Parathyroid adenoma (tissue), 2 donors: ENCODE results near the gene APLP2.
A peak's percentile ranks its signal among the peaks of the same experiment; 100 is the strongest.

Experiments used
- H2AFZ ChIP-seq: fragments of 300-600 bp; sonication (generic); one replicate; pipeline ENCODE4 v1.7.0; 2017; ENCODE audit warnings: antibody characterized with exemption, mild to moderate bottlenecking
- H3K27ac ChIP-seq: fragments of 300-600 bp; sonication (generic); one replicate; pipeline ENCODE4 v1.7.0; 2017
- H3K27me3 ChIP-seq: fragments of 300-600 bp; sonication (generic); one replicate; pipeline ENCODE4 v1.7.0; 2017; ENCODE audit warnings: low read length; ENCODE audit not compliant: control insufficient read depth, insufficient read depth
- H3K36me3 ChIP-seq: fragments of 300-600 bp; sonication (generic); one replicate; pipeline ENCODE4 v1.7.0; 2017; ENCODE audit warnings: low read length; ENCODE audit not compliant: control insufficient read depth, insufficient read depth
- H3K4me1 ChIP-seq: fragments of 300-600 bp; sonication (generic); one replicate; pipeline ENCODE4 v1.7.0; 2017; ENCODE audit warnings: control low read depth
- H3K4me2 ChIP-seq: fragments of 300-600 bp; sonication (generic); one replicate; pipeline ENCODE4 v1.7.0; 2017; ENCODE audit warnings: low read length
- H3K4me3 ChIP-seq: fragments of 300-600 bp; sonication (generic); one replicate; pipeline ENCODE4 v1.7.0; 2017; ENCODE audit warnings: low read depth, low read length
- H3K79me2 ChIP-seq: fragments of 300-600 bp; sonication (generic); one replicate; pipeline ENCODE4 v1.7.0; 2017; ENCODE audit warnings: control low read depth
- H3K9ac ChIP-seq: fragments of 300-600 bp; sonication (generic); one replicate; pipeline ENCODE4 v1.7.0; 2017; ENCODE audit warnings: mild to moderate bottlenecking
- H3K9me3 ChIP-seq: fragments of 300-600 bp; sonication (generic); one replicate; pipeline ENCODE4 v1.7.0; 2017; ENCODE audit warnings: low read length; ENCODE audit not compliant: control insufficient read depth
- TF ChIP-seq, protein P1 (sequence below): fragments of 300-600 bp; sonication (generic); IDR thresholded peaks from one replicate; pipeline ENCODE4 v1.7.0; 2017; ENCODE audit warnings: antibody characterized with exemption, mild to moderate bottlenecking
- donor health status: primary hyperparathyroidism.

The APLP2 gene

DNA sequence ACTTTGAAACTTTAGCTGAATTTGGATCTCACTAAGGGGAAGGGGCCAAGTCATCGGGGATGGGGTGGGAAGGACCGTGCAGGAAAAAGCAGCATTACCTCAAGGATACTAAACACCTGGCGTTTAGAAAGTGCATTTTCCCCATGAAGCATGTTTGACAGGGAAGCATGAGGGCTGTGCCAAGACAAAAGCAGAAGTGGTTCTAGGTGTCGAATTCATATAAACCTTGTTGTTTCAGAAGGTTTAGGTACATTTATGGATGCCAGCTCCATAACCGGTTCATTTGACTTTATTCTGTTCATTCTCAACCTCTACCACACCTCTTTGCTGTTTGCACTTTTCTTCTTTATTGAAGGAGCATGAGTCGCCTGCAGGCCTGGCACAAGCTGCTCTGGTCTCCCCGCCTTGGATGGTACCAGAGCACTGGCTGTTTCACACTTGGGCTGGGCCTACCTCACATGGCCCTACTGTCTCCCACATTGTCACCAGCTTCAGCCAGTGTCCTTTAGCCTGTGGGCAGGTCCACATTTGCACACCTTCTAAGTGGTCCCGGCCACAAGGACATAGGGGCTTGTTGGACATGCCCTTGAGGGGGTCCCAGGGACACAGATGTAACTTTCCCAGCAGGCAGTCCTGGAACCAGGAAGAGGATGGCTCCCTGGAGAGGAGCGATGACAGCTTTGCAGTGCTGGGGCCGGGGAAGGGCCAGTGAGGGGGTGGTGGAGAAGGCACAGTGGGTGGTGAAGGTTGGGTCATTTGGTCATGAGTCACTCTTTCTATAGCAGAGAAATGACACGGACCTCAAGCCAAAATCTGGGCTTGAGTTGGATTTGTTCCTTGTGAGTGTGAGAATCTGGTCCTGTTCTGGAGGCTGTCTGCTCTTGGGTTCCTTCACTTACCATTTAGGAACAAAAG is 86.7 kb downstream of the APLP2 start:
- H3K4me2 ChIP-seq: no peak overlapping the region
- no peaks in the 10 kb centered on the region for H3K4me1 ChIP-seq
- H3K27ac ChIP-seq: no peak overlapping the region
- H3K36me3 ChIP-seq: no peaks in the 10 kb centered on the region
- TF ChIP-seq, protein P1, sequence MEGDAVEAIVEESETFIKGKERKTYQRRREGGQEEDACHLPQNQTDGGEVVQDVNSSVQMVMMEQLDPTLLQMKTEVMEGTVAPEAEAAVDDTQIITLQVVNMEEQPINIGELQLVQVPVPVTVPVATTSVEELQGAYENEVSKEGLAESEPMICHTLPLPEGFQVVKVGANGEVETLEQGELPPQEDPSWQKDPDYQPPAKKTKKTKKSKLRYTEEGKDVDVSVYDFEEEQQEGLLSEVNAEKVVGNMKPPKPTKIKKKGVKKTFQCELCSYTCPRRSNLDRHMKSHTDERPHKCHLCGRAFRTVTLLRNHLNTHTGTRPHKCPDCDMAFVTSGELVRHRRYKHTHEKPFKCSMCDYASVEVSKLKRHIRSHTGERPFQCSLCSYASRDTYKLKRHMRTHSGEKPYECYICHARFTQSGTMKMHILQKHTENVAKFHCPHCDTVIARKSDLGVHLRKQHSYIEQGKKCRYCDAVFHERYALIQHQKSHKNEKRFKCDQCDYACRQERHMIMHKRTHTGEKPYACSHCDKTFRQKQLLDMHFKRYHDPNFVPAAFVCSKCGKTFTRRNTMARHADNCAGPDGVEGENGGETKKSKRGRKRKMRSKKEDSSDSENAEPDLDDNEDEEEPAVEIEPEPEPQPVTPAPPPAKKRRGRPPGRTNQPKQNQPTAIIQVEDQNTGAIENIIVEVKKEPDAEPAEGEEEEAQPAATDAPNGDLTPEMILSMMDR: no peak
- no peaks in the 10 kb centered on the region for H3K9me3 ChIP-seq
- H2AFZ ChIP-seq: no peak overlapping the region
- no peaks in the 10 kb centered on the region for H3K79me2 ChIP-seq
- no peaks in the 10 kb centered on the region for H3K27me3 ChIP-seq
- H3K4me3 ChIP-seq: no peak overlapping the region
- H3K9ac ChIP-seq: no peak overlapping the region

GRCh38 chr11:130157101-130157500 is 87.4 kb downstream of the APLP2 start:
- Histone ChIP-seq H3K9ac (no peak overlapping the region), H3K4me3 (no peak overlapping the region), H2AFZ (no peak overlapping the region), H3K79me2 (peaks cover 3% of the 10 kb centered on the region), H3K4me2 (no peak overlapping the region), H3K27ac (no peak overlapping the region), H3K9me3 (no peaks in the 10 kb centered on the region), H3K27me3 (no peaks in the 10 kb centered on the region), H3K36me3 (no peaks in the 10 kb centered on the region), H3K4me1 (no peaks in the 10 kb centered on the region)
- TF ChIP-seq, protein P1: no peak

GRCh38 chr11:130157840-130158239 is 88.1 kb downstream of the APLP2 start:
- H3K27me3 ChIP-seq: no peaks in the 10 kb centered on the region
- TF ChIP-seq, protein P1: no peak
- no peak overlapping the region for H3K27ac ChIP-seq
- no peak overlapping the region for H3K4me3 ChIP-seq
- peaks cover 4% of the 10 kb centered on the region for H3K4me1 ChIP-seq
- no peak overlapping the region for H3K9ac ChIP-seq
- no peak overlapping the region for H3K4me2 ChIP-seq
- no peak overlapping the region for H2AFZ ChIP-seq
- H3K36me3 ChIP-seq: no peaks in the 10 kb centered on the region
- no peaks in the 10 kb centered on the region for H3K9me3 ChIP-seq
- H3K79me2 ChIP-seq: peaks cover 8% of the 10 kb centered on the region

- Histone ChIP-seq H2AFZ (peak overlapping the region; percentile 74), H3K4me1 (peaks cover 9% of the 10 kb centered on the region), H3K4me2 (no peak overlapping the region), H3K27ac (peak overlapping the region; percentile 24), H3K36me3 (no peaks in the 10 kb centered on the region), H3K4me3 (no peak overlapping the region), H3K9ac (no peak overlapping the region), H3K27me3 (no peaks in the 10 kb centered on the region), H3K9me3 (no peaks in the 10 kb centered on the region), H3K79me2 (peaks cover 11% of the 10 kb centered on the region)
- TF ChIP-seq, protein P1: no peak
These were observed 89.4 kb downstream of the APLP2 start for GRCh38 chr11:130159139-130159538.
